EL (cell line): ENCODE data around the gene OR10H5.
"Not testable (repeated sequence)": the region's sequence is repeated elsewhere in the genome, so short reads cannot be mapped to it uniquely, and the experiment has no call there.

Source experiments
- DNase-seq: peaks from one replicate; pipeline ENCODE4 v3.0.0-alpha.2; 2016

OR10H5 gene

DNA sequence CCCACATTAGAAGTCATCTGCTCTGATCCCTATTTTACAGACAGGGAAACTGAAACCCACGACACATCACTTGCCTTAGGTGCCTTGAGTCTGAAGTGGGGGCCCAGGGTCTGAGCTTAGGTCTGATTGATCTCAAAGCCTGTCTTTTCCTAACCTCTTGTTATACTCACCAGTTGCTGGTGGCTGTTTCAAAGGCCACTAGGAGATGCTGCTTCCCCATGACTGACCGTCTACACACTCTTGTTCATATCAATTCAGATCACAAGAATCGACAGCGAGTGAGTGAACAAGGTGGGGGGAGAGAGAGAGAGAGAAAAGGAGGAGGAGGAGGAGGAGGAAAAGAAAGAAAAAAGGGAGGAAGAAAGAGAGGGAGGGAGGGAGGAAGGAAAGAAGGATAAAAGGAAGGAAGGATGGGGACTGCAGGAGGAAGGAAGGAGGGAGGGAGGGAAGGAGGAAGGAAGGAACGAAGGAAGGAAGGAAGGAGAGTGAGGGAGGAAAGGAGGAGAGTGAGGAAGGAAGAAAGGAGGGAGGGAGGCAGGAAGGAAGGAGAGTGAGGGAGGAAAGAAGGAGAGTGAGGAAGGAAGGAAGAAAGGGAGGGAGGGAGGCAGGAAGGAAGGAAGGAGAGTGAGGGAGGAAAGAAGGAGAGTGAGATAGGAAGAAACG lies 24.7 kb downstream of the OR10H5 start:
- no peak for DNase-seq

DNA sequence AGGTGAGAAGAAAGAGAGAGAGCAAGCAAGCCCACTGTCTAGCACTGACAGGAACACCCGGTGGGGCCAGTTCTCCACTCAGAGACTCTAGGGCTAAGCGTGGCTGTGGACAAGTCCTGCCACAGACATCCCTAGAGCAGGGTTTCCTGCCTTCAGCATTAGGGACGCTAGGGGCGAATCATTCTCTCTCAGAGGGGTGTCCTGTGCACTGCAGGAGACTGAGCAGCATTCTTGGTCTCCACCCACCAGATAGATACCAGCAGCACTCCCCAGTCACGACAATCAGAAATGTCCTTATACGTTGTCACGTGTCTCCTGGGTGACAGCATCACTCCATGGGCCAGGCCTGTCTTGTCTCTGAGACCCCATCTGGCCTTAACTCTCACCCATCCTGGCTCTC lies 26.5 kb downstream of the OR10H5 start:
- DNase-seq, result no peak

DNA sequence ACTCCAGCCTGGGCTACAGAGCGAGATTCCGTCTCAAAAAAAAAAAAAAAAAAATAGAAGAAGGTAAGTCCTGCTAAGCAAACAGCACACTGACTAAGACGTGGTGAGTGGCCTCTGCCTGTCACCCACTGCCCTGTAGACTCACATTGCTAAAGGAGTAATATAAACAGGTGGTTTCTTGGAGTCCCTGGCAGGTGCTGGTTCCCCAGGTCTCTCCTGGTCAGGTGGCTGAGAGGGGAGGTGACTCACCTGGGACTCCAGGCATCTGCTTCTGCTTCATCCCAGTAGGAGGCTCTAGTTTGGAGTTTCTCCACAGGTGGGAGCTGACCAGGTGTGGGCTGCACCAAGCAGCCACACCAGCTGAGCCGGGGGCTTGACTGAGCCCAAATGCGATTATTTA lies 27.8 kb downstream of the OR10H5 start, which contains the start of gene OR10H1:
TSS of gene OR10H1 (minus strand) at position 359 of the 400 bp plus-strand sequence. CDS start 7,627 bp downstream, outside the sequence.
- no peak for DNase-seq

DNA sequence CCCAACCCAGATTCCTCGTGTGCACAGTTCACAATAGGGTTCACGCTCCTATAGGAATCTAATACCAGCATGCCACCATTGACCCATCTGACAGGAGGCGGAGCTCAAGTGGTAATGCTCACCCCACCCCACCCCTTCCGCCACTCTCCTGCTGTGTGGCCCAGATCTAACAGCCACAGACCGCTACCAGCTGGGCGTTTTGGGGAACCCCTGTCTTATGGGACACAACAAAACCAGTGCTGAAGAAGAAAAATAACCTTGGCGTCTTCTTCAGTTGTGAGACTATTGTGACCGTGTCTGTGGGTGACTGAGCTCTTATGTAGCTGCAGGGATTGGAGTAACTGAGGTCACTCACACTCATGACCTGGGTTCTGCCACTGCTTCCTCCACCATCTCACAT lies 33.2 kb downstream of the OR10H5 start:
- no peak for DNase-seq

DNA sequence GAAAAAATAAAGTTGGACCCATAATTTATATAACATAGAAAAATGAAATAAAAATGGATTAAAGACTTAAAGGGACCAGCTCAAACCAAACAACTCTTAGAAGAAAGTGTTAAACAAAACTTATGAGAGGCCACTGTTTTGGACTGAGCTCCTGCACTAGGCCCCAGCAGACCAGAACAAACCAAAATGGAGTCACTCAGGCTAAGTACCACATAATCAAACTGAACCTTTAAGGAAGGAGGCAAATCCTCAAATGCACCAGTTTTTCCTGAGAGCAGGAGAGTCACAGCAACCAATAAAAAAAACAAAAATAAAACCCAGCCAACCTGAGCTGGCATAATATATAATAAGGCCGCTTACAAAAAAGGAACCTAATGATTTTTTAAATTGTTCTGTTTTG lies 38.3 kb downstream of the OR10H5 start:
- DNase-seq, result no peak

DNA sequence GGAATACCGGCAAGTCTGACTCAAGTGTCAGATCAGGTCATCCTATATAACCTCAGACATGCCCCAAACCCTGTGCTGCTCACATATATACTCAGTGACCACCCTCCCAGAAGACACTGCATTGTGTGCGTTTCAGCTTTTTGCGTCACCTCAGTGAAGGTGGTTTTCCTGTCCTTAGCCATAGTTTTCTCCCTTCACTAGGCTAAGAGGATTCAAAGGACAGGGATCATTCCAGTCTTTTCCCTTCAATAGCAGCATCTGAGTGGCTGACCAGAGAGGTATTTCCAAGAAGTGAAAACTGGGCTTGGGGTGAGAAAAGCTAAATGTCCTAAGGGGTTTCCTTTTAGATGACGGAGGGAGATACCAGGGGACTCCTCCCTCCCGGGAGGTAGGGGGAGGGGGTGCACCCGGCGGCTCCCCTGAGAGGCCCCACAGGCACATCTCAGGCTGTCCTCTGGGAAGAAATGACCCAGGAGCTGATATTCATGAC lies 40.7 kb downstream of the OR10H5 start:
- DNase-seq, result no peak

DNA sequence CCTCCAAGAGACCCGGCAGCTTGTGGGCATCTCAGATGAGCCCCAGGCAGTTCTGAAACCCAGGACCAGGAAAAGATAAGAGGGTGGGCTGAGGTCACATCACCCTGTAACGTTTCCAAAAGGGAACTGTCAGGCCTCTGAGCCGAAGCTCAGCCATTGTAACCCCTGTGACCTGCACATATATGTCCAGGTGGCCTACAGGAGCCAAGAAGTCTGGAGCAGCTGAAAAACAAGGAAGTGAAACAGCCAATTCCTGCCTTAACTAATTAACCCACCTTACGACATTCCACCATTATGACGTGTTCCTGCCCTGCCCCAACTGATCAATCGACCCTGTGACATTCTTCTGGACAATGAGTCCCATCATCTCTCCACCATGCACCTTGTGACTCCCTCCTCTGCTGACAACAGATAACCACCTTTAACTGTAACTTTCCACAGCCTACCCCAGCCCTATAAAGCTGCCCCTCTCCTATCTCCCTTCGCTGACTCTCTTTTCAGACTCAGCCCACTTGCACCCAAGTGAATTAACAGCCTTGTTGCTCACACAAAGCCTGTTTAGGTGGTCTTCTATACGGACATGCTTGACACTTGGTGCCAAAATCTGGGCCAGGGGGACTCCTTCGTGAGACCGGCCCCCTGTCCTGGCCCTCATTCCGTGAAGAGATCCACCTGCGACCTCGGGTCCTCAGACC lies 41.3 kb downstream of the OR10H5 start:
- DNase-seq, result not testable (repeated sequence)

DNA sequence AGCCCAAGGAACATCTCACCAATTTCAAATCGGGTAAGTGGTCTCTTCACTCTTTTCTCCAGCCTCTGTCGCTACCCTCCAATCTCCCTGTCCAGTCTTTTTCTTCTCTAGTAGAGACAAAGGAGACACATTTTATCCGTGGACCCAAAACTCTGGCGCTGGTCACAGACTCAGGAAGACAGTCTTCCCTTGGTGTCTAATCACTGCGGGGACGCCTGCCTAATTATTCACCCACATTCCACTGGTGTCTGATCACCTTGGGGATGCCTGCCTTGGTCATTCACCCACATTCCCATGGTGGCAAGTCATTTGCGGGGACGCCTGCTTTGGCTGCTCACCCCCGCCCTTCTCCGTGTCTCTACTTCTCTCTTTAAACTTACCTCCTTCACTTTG lies 41.8 kb downstream of the OR10H5 start:
- no peak for DNase-seq

DNA sequence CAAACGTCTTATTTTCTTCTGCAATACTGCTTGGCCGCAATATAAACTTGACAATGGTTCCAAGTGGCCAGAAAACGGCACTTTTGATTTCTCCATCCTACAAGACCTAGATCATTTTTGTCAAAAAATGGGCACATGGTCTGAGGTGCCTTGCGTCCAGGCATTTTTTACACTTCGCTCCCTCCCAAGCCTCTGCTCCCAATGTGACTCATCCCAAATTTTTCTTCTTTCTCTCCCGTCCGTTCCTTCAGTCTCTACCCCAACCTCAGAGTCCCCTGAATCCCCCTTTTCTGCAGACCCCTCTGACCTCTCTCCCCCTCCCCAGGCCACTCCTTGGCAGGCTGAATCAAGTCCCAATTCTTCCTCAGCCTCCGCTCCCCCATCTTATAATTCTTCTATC lies 42.3 kb downstream of the OR10H5 start:
- no peak for DNase-seq

DNA sequence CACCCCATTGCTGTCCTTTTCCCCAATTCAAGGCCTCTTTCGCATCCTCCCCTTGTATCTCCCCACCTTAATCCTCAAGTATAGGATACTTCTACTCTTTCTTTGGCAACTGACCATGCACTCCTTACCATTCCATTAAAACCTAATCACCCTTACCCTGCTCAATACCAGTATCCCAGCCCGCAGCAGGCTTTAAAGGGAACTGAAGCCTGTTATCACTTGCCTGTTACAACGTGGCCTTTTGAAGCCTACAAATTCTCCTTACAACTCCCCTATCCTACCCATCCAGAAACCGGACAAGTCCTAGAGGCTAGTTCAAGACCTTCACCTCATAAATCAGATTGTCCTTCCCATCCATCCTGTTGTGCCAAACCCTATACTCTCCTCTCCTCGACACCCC lies 44.2 kb downstream of the OR10H5 start:
- no peak for DNase-seq

DNA sequence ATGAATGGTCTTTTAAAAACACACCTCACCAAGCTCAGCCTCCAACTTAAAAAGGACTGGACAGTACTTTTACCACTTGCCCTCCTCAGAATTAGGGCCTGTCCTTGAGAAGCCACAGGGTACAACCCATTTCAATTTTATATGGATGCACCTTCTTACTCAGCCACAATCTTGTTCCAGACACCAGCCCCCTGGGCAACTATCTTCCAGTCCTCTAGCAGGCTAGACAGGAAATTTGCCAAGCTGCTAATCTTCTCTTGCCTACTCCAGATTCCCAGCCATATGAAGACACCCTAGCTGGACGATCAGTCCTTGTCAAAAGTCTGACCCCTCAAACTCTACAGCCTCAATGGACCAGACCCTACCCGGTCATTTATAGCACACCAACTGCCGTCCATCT lies 46.8 kb downstream of the OR10H5 start:
- not testable (repeated sequence) for DNase-seq

DNA sequence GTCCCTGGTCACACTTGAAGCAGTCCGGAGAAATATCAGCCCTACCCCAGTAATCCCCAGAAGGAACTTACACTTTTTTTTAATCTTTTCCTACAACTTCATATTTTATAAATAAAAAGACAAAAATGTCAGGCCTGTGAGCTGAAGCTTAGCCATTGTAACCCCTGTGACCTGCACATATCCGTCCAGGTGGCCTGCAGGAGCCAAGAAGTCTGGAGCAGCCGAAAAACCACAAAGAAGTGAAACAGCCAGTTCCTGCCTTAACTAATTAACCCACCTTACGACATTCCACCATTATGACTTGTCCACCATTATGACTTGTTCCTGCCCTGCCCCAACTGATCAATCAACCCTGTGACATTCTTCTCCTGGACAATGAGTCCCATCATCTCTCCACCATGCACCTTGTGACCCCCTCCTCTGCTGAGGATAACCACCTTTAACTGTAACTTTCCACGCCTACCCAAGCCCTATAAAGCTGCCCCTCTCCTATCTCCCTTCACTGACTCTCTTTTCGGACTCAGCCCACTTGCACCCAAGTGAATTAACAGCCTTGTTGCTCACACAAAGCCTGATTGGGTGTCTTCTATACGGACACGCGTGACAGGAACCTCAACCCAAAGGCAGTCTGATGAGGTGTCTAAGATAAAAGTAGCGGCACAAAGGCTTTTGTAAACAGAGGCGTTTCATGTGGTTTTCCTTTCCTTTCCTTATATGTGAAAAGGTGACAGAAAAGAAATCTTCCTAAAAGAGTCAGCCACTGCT lies 48.3 kb downstream of the OR10H5 start:
- not testable (repeated sequence) for DNase-seq

DNA sequence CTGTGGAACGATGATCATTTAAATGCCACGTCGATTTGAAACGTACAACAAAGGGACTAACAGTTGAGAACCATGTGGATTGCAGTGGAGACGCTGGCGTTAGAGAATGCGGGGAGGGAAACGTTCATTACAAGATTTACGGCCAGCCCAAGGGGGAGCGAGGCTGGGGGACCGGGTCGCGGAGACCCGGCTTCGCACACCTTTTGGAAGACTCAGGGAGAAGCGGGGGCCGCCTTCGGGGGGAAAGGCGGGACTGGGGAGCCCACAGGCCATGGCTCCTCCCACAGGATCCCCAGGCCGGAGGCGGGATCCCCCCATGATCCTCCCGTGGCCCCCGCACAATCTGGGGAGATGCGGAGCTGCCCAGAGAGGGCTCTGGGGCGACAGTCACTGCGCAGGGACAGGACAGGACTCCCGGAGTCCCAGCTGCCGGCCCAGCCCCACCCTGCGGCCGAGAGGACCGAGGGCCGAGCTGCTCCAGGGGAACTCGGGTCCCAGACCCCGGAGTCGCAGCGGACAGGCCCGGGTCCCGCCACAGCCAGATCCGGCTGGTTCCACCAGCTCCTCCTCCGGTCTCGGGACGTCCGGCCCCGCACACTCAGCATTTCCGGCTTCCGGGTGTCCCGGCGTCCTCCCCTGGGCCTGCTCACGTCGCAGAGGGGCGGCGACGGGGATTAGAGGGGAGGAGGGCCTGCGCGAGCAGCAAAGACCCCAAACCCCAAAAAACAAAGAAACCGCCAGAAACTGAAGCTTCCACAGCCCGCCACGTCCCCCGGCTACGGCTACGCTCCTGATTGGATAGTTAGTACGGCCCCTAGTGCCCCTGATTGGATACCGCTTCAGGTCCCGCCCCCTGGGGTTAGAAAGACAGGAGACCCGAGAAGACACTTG lies 49.1 kb downstream of the OR10H5 start:
- peak; percentile 96 for DNase-seq

DNA sequence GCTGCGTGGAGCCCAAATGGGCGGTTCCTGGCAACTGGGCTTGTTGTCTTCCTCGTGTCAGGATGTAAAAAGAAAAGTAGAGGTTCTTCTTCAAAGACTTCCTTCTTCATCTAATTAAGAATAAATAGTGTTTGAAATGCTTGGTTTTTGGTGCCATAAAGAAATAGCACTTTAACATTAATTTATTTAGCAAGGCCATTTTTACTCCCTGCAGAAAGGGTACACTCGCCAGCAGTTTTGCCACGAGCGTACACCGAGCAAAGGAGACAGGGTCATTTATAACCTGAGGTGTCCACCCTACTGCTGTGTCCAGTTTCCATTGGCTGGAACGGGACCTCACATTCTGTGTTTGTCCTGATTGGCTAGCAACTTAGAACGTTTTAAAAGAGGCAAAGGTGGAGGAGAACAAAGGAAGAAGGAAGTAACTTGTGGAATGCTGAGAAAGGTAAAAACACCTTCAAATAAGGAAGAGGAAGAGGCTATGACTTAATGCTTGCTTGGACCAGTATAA lies 49.8 kb downstream of the OR10H5 start:
- DNase-seq, result no peak

DNA sequence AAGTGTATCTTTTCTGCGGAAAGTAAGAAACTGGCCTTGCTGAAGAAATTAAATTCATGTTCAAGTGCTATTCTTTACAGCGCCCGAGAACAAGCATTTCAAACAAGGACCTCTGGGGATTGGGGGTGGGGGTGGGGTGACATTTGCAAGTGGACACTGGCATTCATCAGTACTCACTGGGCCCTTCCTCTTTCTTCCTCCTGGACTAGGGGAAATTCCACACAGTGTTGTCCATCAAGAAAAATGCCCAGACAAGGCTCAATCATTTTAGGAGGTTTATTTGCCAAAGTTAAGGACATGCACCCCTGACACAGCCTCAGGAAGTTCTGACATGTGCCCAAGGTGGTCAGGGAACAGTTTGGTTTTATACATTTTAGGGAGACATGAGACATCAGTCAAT lies 50.9 kb downstream of the OR10H5 start:
- DNase-seq, result no peak

DNA sequence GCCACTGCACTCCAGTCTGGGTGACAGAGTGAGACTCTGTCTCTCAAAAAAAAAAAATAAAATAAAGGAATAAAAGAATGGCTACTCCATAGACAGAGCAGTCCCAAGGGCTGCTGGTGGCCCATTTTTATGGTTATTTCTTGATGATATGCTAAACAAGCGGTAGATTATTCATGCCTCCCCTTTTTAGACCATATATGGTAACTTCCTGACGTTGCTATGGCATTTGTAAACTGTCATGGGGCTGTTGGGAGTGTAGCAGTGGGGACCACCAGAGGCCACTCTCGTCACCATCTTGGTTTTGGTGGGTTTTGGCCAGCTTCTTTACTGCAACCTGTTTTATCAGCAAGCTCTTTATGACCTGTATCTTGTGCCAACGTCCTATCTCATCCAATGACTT lies 52.4 kb downstream of the OR10H5 start:
- not testable (repeated sequence) for DNase-seq

DNA sequence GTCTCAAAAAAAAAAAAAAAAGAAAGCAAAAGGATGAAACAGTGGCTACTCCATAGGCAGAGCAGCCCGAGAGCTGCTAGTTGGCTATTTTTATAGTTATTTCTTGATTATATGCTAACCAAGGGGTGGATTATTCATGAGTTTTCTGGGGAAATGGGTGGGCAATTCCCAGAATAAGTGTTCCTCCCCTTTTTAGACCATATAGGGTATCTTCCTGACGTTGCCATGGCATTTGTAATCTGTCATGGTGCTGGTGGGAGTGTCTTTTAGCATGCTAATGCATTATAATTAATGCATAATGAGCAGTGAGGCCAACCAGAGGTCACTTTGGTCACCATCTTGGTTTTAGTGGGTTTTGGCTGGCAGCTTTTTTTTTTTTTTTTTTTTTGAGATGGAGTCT lies 53.4 kb downstream of the OR10H5 start:
- no peak for DNase-seq

DNA sequence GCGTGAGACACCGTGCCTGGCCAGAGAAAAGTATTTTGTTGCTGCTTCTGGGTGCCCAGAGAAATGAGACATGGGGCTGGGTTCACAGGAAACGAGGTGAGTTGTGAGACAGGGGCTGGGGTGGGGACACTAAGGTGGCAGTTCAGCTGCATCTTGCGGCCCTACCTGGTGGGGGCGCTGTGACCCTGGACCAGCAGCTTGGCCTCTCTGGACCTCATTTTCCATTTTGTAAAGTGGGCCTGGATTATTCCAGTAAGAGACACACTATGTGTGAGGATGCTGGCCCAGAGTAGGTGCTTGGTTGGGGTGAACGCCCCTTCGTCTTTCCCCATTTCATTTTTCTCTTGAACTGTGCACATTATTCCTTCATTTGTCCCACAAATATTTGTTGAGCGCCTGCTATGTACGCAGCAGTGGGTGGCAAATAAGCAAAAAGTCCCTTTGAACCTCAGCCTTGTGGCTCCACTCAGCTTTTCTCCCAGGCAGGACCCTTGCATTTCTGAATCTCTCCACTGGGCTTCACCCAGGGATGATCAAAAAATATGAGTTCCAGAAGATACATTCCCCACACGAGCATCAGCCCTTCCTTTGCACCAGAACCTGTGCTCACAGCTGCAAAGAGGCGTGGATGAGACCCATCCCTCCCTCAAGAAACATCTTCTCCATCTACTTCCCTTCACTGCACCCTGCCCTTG lies 54.6 kb downstream of the OR10H5 start:
- DNase-seq, result no peak

DNA sequence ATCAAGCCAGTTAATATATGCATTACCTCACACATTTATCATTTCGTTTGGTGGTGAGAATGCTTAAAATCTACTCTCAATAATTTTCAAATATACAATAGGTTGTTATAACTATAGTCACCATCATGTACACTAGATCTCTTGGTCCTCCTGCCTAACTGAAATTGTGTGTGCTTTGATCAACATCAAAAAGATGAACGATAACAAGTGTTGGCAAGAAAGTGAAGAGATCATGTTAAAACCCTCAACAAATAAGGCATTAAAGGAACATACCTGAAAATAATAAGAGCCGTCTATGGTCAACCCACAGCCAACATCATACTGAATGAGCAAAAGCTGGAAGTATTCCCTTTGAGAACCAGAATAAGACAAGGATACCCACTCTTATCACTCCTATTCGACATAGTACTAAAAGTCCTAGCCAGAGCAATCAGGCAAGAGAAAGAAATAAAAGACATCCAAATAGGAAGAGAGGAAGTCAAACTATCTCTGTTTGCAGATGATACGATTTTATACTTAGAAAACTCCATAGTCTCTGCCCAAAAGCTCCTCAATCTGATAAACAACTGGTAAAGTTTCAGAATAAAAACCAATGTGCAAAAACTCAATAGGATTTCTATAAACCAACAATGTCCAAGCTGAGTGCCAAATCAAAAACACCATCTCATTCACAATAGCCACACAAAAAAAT lies 55.9 kb downstream of the OR10H5 start:
- no peak for DNase-seq

DNA sequence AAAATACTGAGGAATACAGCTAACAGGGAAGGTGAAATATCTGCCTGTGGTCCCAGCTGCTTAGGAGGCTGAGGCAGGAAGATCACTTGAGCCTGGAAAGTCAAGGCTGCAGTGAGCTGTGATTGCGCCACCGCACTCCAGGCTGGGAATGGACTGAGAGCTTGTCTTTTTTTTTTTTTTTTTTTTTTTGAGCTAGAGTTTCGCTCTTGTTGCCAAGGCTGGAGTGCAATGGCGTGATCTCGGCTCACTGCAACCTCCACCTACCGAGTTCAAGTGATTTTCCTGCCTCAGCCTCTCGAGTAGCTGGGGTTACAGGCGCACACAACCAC lies 56.4 kb downstream of the OR10H5 start:
- not testable (repeated sequence) for DNase-seq

DNA sequence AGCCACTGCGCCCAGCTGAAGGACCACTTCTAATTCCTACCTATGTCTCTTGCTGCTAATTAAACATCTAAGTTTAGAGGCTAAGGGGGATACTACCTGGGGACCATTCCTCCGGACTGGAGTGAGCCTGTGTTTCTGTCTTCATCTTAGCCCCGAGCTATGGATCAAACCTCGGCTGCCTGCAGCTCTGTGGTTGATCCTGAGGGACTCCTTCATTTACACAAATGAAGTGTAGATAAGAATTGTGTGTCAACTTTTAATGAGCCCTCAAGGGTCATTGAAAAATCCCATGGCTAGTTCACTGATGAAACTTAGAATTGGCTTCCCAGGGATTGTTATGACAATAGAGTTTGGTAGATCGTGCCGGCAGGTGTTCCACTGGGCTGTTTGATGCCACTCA lies 59.5 kb downstream of the OR10H5 start:
- DNase-seq, result no peak
